Activated CD4-positive, alpha-beta T cell treated with anti-CD3 and anti-CD28 coated beads, Interleukin-10, Interleukin-2, amounts not matched to agents 100 ng/mL and 50 ng/mL, durations not matched to agents 16 hours and 8 hours (primary cell): ENCODE data around the gene UQCR11.
A peak's percentile ranks its signal among the peaks of the same experiment; 100 is the strongest.

ENCODE experiments used
- DNase-seq: peaks from one replicate; pipeline ENCODE4 v3.0.0-alpha.2; 2020

The UQCR11 gene

GRCh38 chr19:1613808-1614570 lies 8.7 kb upstream of the UQCR11 start:
- DNase-seq, result no peak

DNA sequence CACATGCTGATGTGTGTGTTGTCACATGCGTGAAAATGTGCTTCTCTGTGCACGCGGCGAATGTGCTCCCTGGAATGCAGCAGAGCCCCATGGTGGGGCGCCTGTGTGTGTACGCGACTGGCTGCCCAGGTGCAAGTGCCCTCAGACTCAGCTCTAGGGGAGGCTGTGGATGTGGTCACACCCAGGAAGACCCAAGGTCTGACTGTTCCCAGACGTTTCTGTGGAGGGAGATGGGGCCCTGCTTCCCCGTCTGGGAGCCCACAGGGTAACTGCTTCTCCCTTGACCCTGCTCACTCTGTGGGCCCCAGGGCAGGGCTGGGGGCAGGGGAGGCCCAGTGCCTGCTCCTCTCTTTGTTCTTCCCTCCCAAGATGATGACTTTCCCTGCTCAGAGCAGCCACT lies 7.9 kb upstream of the UQCR11 start:
- DNase-seq, result no peak

- DNase-seq, result no peak
Measured at GRCh38 chr19:1612114-1613086, 7.1 kb upstream of the UQCR11 start.

GRCh38 chr19:1611353-1611752 lies 6.1 kb upstream of the UQCR11 start:
- no peak for DNase-seq

DNA sequence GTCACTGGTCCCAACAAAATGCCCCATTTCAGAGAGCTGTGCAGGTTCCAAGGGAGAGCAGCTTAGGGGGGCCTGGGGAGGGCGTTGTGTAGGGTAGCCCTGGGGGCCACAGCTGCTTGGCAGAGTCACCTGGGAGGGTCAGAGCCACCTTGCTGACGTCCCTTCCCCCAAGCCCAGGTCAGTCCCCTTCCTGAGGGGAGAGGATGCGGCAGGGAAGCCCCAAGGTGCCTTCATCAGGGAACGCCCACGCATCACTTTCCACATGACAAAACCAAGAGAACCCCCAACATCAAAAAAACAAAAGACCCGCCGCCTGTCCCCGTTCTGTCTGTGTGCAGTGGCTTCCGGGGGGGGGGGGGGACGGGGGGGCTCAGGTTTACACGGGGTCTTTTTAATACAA lies 5.3 kb upstream of the UQCR11 start:
- DNase-seq, result no peak

GRCh38 chr19:1609680-1610474 lies 4.6 kb upstream of the UQCR11 start:
- DNase-seq, result no peak

DNA sequence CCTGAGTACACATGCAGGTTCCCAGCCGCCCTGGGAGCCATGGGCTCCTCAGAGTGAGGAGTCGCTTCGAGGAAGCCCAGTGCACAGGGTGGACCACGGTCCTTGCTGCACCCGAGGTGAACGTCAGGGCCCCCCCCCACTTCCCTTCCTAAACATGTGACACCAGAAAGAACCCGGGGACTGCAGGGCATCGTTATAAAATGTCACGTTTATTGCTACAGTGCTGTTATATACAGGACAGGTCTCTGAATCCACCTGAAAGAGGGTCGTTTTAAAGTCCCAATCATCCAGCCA lies 3.8 kb upstream of the UQCR11 start:
- DNase-seq, result no peak

- no peak for DNase-seq
Measured at GRCh38 chr19:1608359-1609102, 3.3 kb upstream of the UQCR11 start.

DNA sequence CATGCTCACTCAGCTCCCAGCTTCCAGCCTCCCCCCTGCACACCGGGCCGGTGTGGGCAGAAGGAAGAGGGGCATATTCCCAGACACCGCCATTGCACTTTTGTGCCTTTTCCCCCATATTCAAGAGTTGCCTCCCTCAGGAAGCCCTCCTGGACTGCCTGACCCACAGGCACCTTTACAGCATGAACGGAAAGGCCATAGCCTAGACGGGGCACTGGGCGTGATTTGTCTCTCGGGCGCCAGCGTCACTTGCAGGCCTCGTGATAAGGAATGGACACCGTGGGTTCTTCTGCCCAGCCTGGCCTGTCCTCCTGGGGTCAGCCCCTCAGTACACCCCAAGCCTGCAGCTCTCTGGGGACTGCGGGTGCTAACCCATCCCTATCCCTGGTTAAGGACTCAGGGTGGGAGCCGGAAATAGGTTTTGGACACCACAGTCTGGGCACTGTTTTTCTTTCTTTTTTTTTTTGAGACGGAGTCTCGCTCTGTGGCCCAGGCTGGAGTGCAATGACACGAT lies 933 bp upstream of the UQCR11 start:
- DNase-seq, result no peak

DNA sequence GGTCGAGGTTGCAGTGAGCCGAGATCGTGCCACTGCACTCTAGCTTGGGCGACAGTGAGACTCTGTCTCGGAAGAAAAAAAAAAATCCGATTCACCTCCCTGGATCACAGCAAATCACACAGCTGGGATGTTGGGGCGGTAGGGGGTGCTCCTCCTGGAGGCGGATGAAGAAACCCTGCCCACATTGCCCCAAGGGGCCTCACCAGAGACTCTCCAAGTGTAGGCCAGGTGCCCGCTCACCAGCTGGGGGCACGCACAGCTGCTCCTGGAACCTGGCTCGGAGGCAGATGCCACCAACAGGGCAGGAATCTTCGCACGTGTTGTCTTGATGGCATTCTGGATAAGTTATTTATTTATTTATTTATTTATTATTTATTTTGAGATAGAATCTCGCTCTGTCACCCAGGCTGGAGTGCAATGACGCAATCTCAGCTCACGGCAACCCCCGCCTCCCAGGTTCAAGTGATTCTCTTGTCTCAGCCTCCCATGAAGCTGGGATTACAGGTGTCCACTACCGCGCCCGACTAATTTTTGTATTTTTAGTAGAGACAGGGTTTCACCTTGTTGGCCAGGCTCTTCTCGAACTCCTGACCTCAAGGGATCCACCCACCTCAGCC lies 3.1 kb downstream of the UQCR11 start:
- no peak for DNase-seq

DNA sequence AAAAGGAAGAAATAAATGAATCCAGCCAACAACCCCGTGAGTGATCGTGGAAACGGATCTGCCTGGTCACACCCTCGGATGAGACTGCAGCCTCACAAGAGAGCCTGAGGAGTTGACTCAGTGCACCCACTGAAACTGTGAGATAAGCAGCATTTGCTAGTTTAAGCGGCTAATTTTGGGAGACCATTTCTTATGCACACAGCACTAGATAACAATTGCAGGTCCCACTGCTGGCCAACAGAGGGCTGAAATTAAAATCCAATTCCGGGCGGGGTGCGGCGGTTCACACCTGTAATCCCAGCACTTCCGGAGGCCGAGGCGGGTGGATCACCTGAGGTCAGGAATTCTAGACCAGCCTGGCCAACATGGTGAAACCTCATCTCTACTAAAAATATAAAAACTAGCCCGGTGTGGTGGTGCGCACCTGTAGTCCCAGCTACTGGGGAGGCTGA lies 3.6 kb downstream of the UQCR11 start:
- no peak for DNase-seq

GRCh38 chr19:1599460-1599846 lies 5.8 kb downstream of the UQCR11 start:
- no peak for DNase-seq

- DNase-seq, result no peak
Measured at GRCh38 chr19:1598777-1599459, 6.3 kb downstream of the UQCR11 start.

- DNase-seq, result no peak
Measured at GRCh38 chr19:1593501-1593772, 11.8 kb downstream of the UQCR11 start.

DNA sequence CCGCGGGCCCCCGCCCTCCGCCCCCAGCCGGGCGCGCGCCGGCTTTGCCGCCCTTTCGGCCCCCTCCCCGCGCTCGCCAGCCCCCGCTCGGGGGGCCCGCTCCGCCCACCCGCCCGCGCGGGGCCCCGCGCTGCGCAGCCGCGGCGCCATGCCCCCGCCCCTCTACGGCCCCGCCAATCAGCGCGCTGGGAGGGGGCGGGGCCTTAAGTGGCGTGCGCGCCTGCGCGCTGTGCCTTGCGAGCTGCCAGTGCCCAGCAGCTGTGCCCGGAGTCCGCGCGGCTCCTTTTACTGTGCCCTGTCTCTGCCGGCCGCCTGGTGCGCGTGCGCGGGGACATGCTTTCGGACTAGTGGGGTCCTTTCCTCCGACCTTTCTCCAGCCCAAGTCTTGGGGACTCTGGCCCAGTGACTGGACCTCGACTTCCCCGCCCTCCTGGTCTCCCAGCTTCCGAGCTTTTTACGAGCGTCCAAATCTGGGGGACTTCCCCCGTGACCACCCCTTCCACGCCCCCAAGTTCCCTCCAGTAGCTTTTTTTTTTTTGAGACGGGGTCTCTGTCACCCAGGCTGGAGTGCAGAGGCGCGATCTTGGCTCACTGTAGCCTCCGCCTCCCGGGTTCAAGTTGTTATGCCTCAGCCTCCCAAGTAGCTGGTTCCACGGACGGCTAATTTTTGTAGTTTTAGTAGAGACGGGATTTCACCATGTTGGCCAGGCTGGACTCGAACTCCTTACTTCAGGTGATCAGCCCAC lies 12.3 kb downstream of the UQCR11 start, which contains the start of gene MBD3:
TSS of gene MBD3 (minus strand) at position 111 of the 746 bp plus-strand sequence. CDS start 234 bp downstream, outside the sequence.
- peak; percentile 94 for DNase-seq

DNA sequence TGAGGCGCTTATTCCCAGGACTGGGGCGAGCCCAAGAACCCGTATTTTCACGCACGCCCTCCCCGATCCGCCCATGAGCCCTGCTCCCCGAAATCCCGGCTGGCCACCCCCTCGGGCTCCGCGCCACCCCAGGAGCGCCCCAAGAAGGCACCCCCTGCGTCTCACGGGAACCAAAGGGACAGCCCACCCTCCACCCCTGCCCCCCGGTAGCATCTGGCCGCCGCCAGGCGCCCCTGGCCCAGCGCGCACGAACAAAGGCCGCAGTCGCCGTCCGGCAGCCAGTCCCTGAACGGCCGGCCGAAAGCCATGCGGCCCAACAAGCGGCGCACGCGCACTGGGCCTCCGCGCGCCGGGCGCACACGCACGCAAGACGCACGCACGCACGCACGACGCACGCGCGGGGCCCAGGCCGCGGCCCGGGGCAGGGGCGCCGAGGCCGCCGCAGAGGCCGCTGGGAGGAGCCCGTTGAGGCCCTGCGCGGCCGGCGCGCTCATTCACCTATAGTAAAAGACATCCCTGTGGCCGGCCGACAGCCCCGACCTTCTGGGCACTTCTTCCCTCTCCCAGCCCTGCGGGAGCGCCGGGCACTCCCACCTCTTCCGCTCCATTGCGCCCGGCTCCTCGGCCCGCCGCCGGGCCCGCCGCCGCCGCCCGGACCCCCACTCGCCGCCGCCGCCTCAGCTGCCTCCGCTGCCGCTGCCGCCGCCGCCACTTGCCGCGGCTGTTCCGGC lies 13.1 kb downstream of the UQCR11 start:
- DNase-seq, result peak; percentile 92

GRCh38 chr19:1591421-1592023 lies 13.7 kb downstream of the UQCR11 start:
- no peak for DNase-seq

DNA sequence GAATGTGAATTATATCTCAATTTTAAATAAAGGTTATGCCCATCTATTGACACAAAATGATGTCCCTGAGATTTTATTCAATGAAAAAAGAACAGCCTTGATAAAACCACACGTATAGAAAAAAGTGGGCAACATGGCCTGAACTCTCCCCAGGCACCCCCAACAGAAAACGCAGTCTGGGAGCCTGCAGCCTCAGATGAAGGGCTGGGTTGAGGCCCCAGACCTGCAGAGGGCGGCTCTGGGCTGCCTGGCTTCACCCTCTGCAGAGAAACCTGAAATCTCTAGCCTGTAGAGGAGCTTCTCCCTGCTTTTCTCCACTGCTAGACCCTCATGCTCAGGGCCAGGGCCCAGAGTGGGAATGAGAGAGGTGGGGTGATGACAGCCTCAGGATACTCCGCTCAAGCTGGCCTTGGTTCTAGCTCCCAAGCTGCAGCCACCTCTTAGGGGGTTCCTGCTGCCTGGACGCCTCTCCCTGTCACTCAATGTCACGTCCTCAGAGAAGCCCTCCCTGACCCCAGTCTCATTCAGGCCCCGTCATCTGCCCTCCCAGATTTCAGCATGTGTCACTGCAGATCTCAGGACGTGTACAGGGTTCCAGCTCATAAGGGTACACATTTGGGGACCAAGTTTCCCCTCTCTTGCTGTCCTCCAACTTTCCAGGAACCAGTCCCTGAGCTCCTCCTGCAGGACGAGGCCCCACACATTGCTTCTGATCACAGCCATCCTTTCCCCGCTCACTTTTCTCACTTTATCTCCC lies 14.4 kb downstream of the UQCR11 start:
- peak; percentile 61 for DNase-seq

GRCh38 chr19:1587872-1588271 lies 17.4 kb downstream of the UQCR11 start:
- no peak for DNase-seq
